Measurements from ENCODE around the gene PAQR3.

The PAQR3 gene

DNA sequence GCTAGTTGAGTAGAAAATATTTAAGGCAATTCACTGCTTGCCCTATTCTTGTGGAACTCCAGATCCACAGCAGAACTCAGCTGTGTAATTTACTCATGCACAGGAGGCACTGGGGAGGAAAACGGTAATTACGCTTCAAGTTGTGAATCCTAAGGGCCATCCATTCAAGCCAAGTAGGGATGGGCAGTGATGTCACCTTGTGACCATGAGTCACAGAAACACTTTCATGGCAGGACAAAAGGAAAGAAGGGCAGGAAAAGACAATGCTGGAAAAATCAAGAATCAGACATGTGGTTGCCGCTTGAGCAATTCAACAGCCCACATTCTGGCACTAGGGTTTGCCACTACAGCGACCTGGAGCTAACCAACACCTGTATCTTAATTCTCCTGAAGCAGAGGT, 1.4 kb downstream of the PAQR3 start:
- DNase-seq (ENCODE audit: extremely low spot score), result no peak
- TF ChIP-seq, protein P1, sequence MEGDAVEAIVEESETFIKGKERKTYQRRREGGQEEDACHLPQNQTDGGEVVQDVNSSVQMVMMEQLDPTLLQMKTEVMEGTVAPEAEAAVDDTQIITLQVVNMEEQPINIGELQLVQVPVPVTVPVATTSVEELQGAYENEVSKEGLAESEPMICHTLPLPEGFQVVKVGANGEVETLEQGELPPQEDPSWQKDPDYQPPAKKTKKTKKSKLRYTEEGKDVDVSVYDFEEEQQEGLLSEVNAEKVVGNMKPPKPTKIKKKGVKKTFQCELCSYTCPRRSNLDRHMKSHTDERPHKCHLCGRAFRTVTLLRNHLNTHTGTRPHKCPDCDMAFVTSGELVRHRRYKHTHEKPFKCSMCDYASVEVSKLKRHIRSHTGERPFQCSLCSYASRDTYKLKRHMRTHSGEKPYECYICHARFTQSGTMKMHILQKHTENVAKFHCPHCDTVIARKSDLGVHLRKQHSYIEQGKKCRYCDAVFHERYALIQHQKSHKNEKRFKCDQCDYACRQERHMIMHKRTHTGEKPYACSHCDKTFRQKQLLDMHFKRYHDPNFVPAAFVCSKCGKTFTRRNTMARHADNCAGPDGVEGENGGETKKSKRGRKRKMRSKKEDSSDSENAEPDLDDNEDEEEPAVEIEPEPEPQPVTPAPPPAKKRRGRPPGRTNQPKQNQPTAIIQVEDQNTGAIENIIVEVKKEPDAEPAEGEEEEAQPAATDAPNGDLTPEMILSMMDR (IDR thresholded peaks at IDR 0.05; ENCODE audit: control extremely low read depth, extremely low read depth, low read depth, missing control alignments), result no peak
- ChIA-PET CTCF (interaction anchor here (1.2 to 4.2 kb wide), 5 partner anchors 11 to 978 kb away, joined by 3 to 20 read pairs (median 4); no protein-coding TSS in a partner anchor), POLR2A (no interaction called here)

DNA sequence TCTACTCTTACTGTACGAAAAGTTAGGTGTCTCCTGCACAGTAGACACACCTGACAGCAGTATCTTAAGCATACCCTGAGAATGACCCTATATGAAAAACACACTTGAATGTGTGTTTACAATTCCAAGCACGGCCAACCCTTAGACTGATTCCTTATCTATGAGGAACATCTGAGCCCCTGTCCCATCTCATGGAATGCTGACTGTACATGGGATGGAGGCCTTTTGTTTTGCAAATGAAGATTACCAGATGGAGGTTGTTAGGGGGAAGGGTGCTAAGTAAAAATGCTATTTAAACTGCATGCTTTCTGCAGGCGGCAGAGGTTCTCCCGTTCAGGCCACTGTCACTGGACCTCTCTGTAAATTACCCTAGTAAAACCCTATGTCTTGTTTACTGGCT, 2.2 kb downstream of the PAQR3 start:
- no peak for DNase-seq (ENCODE audit: extremely low spot score)
- TF ChIP-seq, protein P1 (IDR thresholded peaks at IDR 0.05; ENCODE audit: control extremely low read depth, extremely low read depth, low read depth, missing control alignments), result no peak
- ChIA-PET CTCF (interaction anchor here (1.2 to 4.2 kb wide), 3 partner anchors 10 to 16 kb away, joined by 3 to 20 read pairs (median 4); no protein-coding TSS in a partner anchor), POLR2A (no interaction called here)

DNA sequence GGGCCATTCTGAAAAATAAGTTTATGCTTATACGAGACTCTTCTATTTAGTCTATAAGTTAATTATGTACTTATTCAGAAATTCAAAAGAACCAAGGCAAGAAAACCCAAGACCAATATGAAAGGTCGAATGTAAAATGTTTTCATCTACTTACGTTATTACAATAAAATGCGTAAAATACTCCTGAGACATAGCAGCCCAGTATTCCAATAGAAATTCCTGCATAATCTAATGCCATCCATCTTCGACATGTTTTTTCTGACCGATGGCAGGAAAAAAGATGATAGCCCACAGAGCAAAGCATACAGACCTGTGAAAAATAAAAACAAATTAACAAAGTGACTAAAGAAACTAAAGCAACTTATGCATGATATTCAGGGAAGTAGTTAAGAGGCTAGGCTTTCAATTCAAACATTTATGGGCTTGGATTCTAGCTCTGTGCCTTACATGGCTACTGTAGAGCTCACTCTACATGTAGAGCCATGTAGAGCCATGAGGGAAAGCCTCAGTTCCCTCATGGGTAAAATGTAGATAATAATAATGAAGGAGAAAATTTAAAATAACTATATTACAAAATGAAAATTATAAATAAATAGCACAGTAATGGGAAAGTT, 9.1 kb downstream of the PAQR3 start:
- POLR2A ChIA-PET, result no interaction called here
- CTCF ChIA-PET, result no interaction called here
- no peak for DNase-seq (ENCODE audit: extremely low spot score)
- TF ChIP-seq, protein P1 (IDR thresholded peaks at IDR 0.05; ENCODE audit: control extremely low read depth, extremely low read depth, low read depth, missing control alignments), result no peak

DNA sequence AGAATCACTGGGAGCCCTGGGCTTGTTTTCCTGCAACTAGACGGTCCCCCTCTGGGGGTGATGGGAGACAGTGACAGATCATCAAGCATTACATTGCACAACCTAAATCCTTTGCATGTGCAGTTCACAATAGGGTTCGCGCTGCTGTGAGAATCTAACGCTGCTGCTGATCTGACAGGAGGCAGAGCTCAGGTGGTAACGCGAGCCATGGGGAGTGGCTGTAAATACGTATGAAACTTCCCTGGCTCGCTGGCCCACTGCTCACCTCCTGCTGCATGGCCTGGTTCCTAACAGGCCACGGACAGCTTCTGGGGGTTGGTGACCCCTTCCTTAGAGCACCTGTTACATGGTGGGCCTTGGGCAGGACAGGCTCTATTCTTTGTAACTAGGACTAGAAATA, 10.4 kb downstream of the PAQR3 start:
- POLR2A ChIA-PET, result interaction anchor here (0.6 kb wide), 1 partner anchor 11 kb away, joined by 3 read pairs; the partner anchor contains the start of gene PAQR3

DNA sequence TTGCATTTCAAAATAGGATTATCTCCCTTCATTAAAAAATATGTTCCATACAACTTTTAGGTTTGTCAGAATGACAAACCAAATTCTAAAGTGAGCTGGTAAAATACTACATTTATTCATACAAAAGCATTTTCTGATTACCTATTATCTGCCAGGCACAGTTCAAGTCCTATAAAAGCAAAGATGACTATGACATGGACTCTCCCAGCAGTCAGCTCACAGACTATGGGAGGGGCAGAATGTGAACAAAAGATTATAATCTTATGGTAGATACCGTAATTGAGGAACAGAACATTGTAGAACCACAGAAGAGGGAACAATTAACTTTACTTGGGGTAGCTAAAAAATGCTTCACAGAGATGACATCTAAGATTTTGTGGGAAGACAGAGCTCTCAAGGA, 12.4 kb downstream of the PAQR3 start:
- DNase-seq (ENCODE audit: extremely low spot score), result no peak
- ChIA-PET CTCF (interaction anchor here (1.0 to 1.4 kb wide), 3 partner anchors 11 to 19 kb away, joined by 3 read pairs; no protein-coding TSS in a partner anchor), POLR2A (no interaction called here)
- TF ChIP-seq, protein P1 (IDR thresholded peaks at IDR 0.05; ENCODE audit: control extremely low read depth, extremely low read depth, low read depth, missing control alignments), result no peak

More for the DNA sequence above, 10.4 kb downstream of the PAQR3 start:
- TF ChIP-seq, protein P1 (IDR thresholded peaks at IDR 0.05; ENCODE audit: control extremely low read depth, extremely low read depth, low read depth, missing control alignments), result no peak
- no peak for DNase-seq (ENCODE audit: extremely low spot score)
- CTCF ChIA-PET, result no interaction called here

DNA sequence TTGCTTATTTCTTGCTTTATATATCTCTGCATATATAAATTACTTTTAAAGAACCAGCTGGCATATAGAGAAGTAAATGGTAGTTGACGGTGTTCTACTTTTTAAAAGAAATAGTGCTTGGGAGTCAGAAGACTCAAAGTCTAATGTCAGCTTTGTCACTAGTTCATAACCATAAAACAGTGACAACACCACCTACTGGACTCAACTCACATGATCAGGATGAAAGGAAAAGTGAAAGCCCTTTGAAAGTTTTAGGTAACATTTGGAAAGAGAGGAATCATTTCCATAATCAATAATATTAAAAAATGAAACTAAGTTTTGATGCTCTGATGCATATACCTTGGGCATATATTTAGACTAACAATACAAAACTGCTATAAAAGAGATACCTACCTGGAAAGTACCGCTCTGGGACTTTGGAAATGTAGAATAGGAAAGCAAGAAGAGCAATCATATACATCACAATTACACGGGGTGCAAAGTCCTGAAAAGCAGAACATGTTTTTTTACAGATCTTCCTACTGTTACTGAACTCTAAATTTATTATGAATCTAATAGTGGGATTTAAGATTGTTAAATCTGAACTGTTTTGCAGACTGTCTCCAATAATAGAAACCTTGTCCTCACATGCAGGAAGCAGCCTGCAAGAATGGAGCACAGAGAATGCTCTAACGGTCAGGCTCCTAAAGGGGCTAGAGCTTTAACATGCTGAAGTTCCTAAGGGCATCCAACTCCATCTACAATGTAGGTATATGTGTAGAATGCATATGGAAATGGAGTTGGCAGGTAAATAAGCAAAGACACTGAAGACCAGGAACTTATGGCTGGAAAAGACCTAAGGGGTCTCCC, 15.6 kb downstream of the PAQR3 start:
- CTCF ChIA-PET, result interaction anchor here (1.3 to 1.6 kb wide), 3 partner anchors 9 to 60 kb away, joined by 3 to 5 read pairs (median 3); no protein-coding TSS in a partner anchor
- TF ChIP-seq, protein P1 (IDR thresholded peaks at IDR 0.05; ENCODE audit: control extremely low read depth, extremely low read depth, low read depth, missing control alignments), result peak; percentile 24
- POLR2A ChIA-PET, result no interaction called here
- DNase-seq (ENCODE audit: extremely low spot score), result no peak

Data from GM10248 (cell line).